GM18526 (cell line): Measurements from ENCODE around the gene FLG2.

Source experiments
- POLR2A ChIP-seq: IDR thresholded peaks from 3 replicates; pipeline ENCODE4 v1.6.1; 2011; ENCODE audit not compliant: insufficient read length; ENCODE audit errors: extremely low read depth

FLG2 gene

DNA sequence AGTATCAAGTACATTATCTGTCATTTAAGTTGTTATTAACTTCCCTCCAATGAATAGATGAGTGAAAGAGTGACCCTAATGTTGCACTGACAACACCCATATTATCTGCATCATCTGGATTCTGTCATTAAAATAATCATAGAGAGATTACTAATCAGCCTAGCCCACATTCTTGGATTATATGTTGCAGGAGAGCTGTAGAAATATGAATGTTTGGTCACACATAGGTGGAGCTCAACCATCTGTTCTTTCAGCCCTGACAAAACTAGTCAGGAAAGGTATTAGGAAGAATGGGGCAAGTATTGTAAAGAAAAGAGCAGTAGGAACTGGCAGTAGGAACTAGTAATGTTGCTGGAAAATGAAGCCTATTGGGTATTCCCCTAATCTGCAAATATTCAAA lies 15.4 kb downstream of the FLG2 start:
- no peak for TF ChIP-seq POLR2A

DNA sequence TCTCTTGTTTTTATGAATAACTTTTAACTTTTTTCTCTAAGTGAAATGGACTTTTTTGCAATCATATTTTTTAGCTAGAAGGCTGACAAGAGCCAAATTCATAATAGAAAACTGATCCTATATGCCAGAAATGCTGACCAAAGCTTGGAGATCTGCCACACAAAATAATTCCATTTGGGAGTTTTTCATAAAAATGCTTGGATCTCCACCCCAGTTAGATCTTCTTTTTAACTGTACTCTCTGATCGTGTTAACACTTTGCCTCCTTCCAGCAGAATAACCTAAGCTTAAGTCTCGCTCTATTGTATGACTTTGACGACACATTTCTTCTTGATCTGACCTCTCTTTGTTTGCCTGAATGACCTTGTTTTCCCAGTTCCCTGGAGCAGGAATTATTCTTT lies 16.8 kb downstream of the FLG2 start:
- TF ChIP-seq POLR2A, result no peak

DNA sequence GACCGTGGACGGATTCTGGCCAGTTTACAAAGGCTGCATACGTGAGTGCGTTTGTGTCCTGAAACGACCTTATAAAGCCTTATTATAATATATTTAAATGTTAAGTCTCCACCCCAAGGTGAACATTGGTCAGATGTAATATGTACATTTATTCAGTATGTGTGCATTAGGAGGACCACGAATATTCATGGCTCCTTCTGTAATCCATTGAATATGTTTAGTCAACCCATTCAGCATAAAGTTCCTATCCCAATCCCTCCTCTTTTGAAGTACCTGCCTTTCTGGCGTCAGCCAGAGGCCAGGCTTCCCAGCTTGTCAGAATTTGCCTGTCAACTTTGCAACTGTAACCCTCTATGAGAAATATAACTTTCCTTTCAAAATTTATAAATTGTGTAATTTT lies 24.4 kb downstream of the FLG2 start:
- no peak for TF ChIP-seq POLR2A

DNA sequence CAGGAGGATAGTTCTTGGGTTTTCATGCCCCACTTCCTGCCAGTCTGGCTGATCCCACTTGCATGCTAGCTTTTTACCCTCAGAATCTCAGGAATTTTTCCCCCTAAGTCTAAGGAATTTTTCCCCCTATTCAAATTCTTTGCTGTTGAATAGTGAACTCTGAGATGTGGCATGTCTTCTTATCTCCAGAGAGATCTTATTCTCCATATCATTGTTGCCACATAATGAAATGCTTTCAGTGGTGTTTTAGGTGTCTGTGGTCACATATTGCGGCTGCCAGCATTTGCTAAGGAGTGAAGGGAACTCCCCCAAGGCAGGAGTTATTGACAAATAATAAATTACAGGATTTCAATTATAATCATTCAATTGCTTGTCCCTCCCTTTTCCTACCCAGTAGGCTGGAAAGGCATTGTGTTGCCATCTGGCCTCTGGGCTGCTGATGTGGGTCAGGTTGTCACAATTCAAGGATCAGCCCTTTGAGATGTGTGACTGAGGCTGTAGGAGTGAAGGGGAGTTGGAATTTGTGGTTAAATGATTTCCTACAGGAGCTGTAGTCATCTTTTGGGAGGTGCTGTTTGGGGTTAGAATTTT lies 30.9 kb downstream of the FLG2 start:
- TF ChIP-seq POLR2A, result no peak

DNA sequence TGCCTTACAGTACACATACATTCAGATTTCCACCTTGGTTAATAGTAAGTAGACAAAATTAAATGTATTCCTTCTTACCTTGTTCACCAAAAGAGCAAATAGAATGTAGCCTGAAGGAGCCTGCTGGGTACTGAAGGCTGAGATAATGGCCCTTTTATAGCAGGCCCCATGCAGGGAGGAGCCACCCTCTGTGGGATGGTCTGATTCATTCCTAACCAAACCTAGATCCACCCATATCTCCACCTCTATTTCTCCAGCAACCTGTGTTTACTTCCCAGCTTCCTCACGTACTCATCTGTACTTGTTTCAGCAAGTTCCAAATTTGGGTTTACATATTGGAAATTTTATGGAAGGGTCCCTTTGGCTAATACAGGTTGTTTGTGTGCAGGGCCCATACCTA lies 34.7 kb downstream of the FLG2 start, which contains the start of gene FLG:
Gene FLG, minus strand, starts transcription at position 129 of the 400 bp plus-strand sequence. CDS start 9,783 bp downstream, outside the sequence.
- no peak for TF ChIP-seq POLR2A

DNA sequence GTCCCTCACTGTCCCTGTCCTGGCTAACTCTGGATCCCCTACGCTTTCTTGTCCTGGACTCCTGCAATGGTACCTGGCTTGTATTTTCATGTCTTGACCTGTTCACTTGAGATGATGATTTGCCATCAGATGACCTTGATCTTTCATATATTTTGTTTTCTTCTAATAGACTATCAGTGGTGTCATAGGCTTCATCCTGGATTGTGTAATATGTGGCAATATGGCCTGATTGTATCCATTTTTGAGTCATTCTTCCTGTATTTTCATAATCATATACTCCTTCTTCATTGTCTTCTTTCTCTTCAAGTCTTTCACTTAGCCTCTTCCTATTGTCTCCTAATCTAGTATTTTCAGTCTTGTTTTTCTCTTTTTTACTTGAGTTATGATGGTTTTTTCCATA lies 45.8 kb downstream of the FLG2 start:
- no peak for TF ChIP-seq POLR2A

DNA sequence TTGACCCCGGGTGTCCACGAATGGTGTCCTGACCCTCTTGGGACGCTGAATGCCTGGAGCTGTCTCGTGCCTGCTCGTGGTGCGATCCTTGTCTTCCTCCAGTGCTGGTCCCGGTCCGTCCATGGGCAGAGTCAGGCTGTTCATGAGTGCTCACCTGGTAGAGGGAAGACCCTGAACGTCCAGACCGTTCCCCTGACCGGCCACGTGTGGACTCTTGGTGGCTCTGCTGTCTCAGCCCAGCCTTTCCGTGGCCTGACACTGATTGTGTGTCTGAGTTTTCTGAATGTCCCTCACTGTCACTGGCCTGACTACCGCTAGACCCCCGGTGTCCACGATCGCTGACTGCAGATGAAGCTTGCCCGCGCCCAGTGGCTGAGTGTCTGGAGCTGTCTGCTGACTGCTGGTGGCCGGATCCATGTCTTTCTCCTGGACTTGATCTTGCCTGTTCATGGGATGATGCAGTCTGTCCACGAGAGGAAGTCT lies 46.4 kb downstream of the FLG2 start:
- TF ChIP-seq POLR2A, result no peak

DNA sequence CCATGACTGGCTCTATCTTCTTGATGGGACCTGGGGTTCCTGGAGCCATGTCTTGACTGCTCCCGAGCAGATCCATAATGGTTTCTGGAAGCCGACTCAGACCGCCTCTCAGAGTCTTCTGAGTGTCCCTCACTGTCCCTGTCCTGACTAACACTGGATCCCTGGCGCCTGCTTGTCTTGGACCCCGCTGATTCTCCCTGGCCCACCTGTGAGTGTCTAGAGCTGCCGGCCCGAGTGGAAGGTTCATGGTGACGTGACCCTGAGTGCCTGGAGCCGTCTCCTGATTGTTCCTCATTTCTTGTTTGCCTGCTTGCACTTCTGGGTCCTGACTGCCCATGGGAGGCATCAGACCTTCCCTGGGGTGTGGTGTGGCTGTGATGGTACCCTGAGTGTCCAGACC lies 49.9 kb downstream of the FLG2 start:
- TF ChIP-seq POLR2A, result no peak
